Measurements from ENCODE around the gene C1GALT1.

C1GALT1 gene

GRCh38 chr7:7256731-7257274 is 74.5 kb downstream of the C1GALT1 start:
- H3K9me3 ChIP-seq (replicated peaks; ENCODE audit: insufficient read depth, low read length) = no peaks in the 10 kb centered on the region
- H3K4me2 ChIP-seq (ENCODE audit: low read depth, low read length) = peak overlapping the region; percentile 78; the same call in 1 of the 2 replicates
- H3K79me2 ChIP-seq (ENCODE audit: low read length) = no peaks in the 10 kb centered on the region
- H3K27me3 ChIP-seq (replicated peaks; ENCODE audit: insufficient read depth, low read length) = no peaks in the 10 kb centered on the region
- no peak for DNase-seq
- H2AFZ ChIP-seq (ENCODE audit: low read length) = no peak overlapping the region
- TF ChIP-seq EZH2 (optimal IDR thresholded peaks at IDR 0.05; ENCODE audit: low read depth, low read length) (no peak), EZH2phosphoT487 (IDR thresholded peaks at IDR 0.05; ENCODE audit: low read length) (no peak), CTCF (IDR thresholded peaks at IDR 0.05; ENCODE audit: low read length) (no peak)
- peak overlapping the region; percentile 61; the same call in 1 of the 2 replicates for H3K27ac ChIP-seq (ENCODE audit: low read length)
- no peaks in the 10 kb centered on the region for H4K20me1 ChIP-seq (ENCODE audit: insufficient read depth, low read length)
- peaks cover 28% of the 10 kb centered on the region for H3K4me1 ChIP-seq (ENCODE audit: low read length)
- no peaks in the 10 kb centered on the region for H3K36me3 ChIP-seq (replicated peaks; ENCODE audit: insufficient read depth, low read length)
- H3K4me3 ChIP-seq (ENCODE audit: low read length) = no peak overlapping the region
- H3K9me2 ChIP-seq (replicated peaks; ENCODE audit: insufficient read depth, low read length) = no peaks in the 10 kb centered on the region
- H3F3A ChIP-seq (ENCODE audit: insufficient read depth, low read length) = peaks cover 12% of the 10 kb centered on the region
- H3K9ac ChIP-seq (ENCODE audit: low read length) = no peak overlapping the region

- Histone ChIP-seq H4K20me1 (ENCODE audit: insufficient read depth, low read length) (no peaks in the 10 kb centered on the region), H3K79me2 (ENCODE audit: low read length) (no peaks in the 10 kb centered on the region), H3K4me3 (ENCODE audit: low read length) (peak overlapping the region; percentile 42; the same call in 1 of the 2 replicates), H3K9me2 (replicated peaks; ENCODE audit: insufficient read depth, low read length) (no peaks in the 10 kb centered on the region), H3K4me2 (ENCODE audit: low read depth, low read length) (peak overlapping the region; percentile 78), H3K36me3 (replicated peaks; ENCODE audit: insufficient read depth, low read length) (no peaks in the 10 kb centered on the region), H2AFZ (ENCODE audit: low read length) (no peak overlapping the region), H3K9ac (ENCODE audit: low read length) (peak overlapping the region; percentile 16; the same call in 1 of the 2 replicates), H3K9me3 (replicated peaks; ENCODE audit: insufficient read depth, low read length) (no peaks in the 10 kb centered on the region), H3K4me1 (ENCODE audit: low read length) (peaks cover 19% of the 10 kb centered on the region), H3K27me3 (replicated peaks; ENCODE audit: insufficient read depth, low read length) (no peaks in the 10 kb centered on the region), H3F3A (ENCODE audit: insufficient read depth, low read length) (peaks cover 12% of the 10 kb centered on the region), H3K27ac (ENCODE audit: low read length) (peak overlapping the region; percentile 61; the same call in 1 of the 2 replicates)
- TF ChIP-seq EZH2 (optimal IDR thresholded peaks at IDR 0.05; ENCODE audit: low read depth, low read length) = no peak
- no peak for TF ChIP-seq CTCF (IDR thresholded peaks at IDR 0.05; ENCODE audit: low read length)
- TF ChIP-seq EZH2phosphoT487 (IDR thresholded peaks at IDR 0.05; ENCODE audit: low read length) = no peak
- DNase-seq = peak; percentile 57
These were observed 75.8 kb downstream of the C1GALT1 start for GRCh38 chr7:7257899-7258692.

- Histone ChIP-seq H3K4me2 (ENCODE audit: low read depth, low read length) (no peak overlapping the region), H4K20me1 (ENCODE audit: insufficient read depth, low read length) (no peaks in the 10 kb centered on the region), H3K4me1 (ENCODE audit: low read length) (peaks cover 15% of the 10 kb centered on the region), H3K27me3 (replicated peaks; ENCODE audit: insufficient read depth, low read length) (no peaks in the 10 kb centered on the region), H3K4me3 (ENCODE audit: low read length) (no peak overlapping the region), H3K36me3 (replicated peaks; ENCODE audit: insufficient read depth, low read length) (no peaks in the 10 kb centered on the region), H3K9ac (ENCODE audit: low read length) (no peak overlapping the region), H2AFZ (ENCODE audit: low read length) (no peak overlapping the region), H3F3A (ENCODE audit: insufficient read depth, low read length) (peaks cover 12% of the 10 kb centered on the region), H3K9me2 (replicated peaks; ENCODE audit: insufficient read depth, low read length) (no peaks in the 10 kb centered on the region), H3K27ac (ENCODE audit: low read length) (no peak overlapping the region), H3K9me3 (replicated peaks; ENCODE audit: insufficient read depth, low read length) (no peaks in the 10 kb centered on the region), H3K79me2 (ENCODE audit: low read length) (no peaks in the 10 kb centered on the region)
- TF ChIP-seq CTCF (IDR thresholded peaks at IDR 0.05; ENCODE audit: low read length) (no peak), EZH2 (optimal IDR thresholded peaks at IDR 0.05; ENCODE audit: low read depth, low read length) (no peak), EZH2phosphoT487 (IDR thresholded peaks at IDR 0.05; ENCODE audit: low read length) (no peak)
- DNase-seq = no peak
These were observed 79.5 kb downstream of the C1GALT1 start for GRCh38 chr7:7261863-7262262.
